WI38 (cell line): ENCODE data around the gene TBCD.

Source experiments
- H3K4me3 ChIP-seq: 2 replicates; pipeline ENCODE4 v1.5.1; 2011; ENCODE audit warnings: low read depth, mild to moderate bottlenecking, control low read depth, low read length
- TF ChIP-seq, protein P1 (sequence below): IDR thresholded peaks from 2 replicates; pipeline ENCODE4 v1.5.1; 2012; ENCODE audit warnings: low read depth, mild to moderate bottlenecking, control low read depth, low read length

TBCD gene

GRCh38 chr17:82889496-82890338, 137.9 kb downstream of the TBCD start:
- no peak overlapping the region for H3K4me3 ChIP-seq
- TF ChIP-seq, protein P1, sequence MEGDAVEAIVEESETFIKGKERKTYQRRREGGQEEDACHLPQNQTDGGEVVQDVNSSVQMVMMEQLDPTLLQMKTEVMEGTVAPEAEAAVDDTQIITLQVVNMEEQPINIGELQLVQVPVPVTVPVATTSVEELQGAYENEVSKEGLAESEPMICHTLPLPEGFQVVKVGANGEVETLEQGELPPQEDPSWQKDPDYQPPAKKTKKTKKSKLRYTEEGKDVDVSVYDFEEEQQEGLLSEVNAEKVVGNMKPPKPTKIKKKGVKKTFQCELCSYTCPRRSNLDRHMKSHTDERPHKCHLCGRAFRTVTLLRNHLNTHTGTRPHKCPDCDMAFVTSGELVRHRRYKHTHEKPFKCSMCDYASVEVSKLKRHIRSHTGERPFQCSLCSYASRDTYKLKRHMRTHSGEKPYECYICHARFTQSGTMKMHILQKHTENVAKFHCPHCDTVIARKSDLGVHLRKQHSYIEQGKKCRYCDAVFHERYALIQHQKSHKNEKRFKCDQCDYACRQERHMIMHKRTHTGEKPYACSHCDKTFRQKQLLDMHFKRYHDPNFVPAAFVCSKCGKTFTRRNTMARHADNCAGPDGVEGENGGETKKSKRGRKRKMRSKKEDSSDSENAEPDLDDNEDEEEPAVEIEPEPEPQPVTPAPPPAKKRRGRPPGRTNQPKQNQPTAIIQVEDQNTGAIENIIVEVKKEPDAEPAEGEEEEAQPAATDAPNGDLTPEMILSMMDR, result no peak

DNA sequence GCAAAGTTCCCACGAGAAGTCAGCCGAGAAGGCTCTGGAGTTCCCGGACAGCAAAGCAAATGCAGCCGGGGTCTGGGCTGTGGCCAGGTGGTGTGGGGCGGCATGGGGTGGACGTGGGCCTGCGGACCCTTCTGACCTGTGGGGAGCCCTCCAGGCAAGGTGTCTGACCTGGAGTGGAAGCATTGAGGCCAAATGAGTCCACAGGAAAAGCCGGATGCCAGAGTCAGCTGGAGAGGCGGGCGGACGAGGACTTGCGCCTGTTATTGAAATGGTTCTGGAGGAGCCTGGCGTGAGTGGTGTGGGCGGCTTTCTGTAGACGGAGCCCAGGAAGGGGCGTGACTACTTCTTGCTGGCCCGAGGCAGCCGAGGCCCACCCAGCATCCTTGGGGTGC, 138.5 kb downstream of the TBCD start:
- TF ChIP-seq, protein P1, result no peak
- no peak overlapping the region for H3K4me3 ChIP-seq

DNA sequence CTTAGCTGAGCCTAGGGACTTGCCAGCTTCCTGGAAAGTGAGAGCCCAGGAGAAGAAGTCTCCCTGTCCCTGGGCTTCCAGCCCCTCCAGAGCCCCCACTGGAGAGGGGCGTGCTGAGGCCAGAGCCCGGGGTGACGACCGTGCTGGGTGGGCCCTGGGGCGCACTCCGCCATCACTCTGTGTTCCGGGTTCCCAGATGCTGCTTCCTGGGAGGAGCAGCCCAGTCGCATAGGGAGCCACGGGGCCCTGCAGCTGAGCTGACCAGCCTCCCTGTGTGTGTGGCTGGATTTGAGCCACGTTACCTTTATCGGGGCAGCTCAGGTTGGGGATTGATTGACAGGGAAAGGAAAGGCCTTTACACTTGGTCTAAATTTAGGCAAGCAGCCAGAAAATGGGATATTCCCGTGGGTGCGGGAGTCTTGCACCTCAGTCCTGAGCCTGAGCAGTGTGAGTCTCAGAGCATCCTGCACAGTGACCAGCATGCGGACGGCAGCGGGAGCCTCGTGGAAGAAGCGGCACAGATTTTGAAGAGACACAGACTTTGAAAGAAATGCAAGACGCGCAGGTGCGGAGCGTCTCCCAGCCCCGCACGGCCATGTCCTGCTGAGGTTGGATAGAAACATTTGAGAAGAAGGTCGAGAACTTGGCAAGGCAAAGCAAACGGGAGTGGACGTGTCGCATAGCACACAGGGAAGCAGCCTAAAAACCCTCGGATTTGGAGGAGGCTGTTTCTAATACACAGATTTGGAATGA, 139.2 kb downstream of the TBCD start:
- TF ChIP-seq, protein P1, result no peak

GRCh38 chr17:82891911-82892310, 140.0 kb downstream of the TBCD start:
- no peak overlapping the region for H3K4me3 ChIP-seq
- TF ChIP-seq, protein P1, result no peak

More for the DNA sequence above, 139.2 kb downstream of the TBCD start:
- H3K4me3 ChIP-seq, result no peak overlapping the region

- H3K4me3 ChIP-seq, result no peak overlapping the region
- TF ChIP-seq, protein P1, result no peak
Observed at GRCh38 chr17:82892899-82893565, 141.2 kb downstream of the TBCD start.

DNA sequence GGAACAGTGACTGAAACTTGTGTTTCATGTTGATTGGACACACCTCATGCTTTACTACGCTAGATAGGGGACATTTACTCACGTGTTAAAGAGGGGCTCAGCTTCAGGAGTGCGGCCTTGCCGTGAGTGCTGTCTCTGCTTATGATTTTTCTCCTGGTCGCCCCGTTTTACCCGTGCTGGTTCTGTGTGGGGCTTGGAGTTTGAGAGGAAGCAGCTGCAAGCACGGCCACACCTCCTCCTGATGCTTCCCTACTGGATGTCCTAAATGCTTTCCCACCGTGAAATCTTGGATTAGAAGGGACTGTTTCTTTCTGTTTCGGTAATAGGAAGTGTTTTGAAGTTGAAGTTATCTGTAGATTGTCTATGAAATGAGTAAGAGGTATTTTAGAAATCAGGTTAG, 141.9 kb downstream of the TBCD start:
- TF ChIP-seq, protein P1, result no peak
- H3K4me3 ChIP-seq, result no peak overlapping the region
